IMR-90 (cell line): ENCODE data around the gene TEX261. TPM values are rescaled to one million over a fixed set of nuclear protein-coding genes. Genes with fewer than 3 reads are reported as not detected.

Experiments used
- ATAC-seq: fragments of 200-7000 bp; cut with Tn5 transposase; 2 replicates; pipeline ENCODE4 v1.9.1; 2020; ENCODE audit warnings: low read depth, mild to moderate bottlenecking, moderate library complexity
- BruUV-seq: library from RNA; stranded (reverse); fragments of 400-500 nt; replicated peaks from 2 replicates; lab custom pipeline; 2021; lab: Mats Ljungman, UMichigan
- CTCF ChIA-PET: fragments of 300-600 bp; formaldehyde crosslinking; extraction: SDS; loops from one replicate; lab custom pipeline; 2021; ENCODE audit warnings: antibody characterized with exemption; lab: Yijun Ruan, JAX
- POLR2A ChIA-PET: fragments of 300-600 bp; sonication (Branson Sonifier 250); formaldehyde crosslinking; loops from one replicate; lab custom pipeline; 2022; ENCODE audit warnings: antibody characterized with exemption; ENCODE audit not compliant: unreplicated experiment; lab: Charles Lee
- DNase-seq: peaks from one replicate; pipeline ENCODE4 v3.0.0; 2013
- H2AFZ ChIP-seq: replicated peaks from 2 replicates; pipeline ENCODE3; 2013; ENCODE audit warnings: low read length, mild to moderate bottlenecking; ENCODE audit not compliant: poor library complexity
- H2AK5ac ChIP-seq: 2 replicates; pipeline ENCODE4 v1.6.1; 2013; ENCODE audit warnings: low read depth, low read length, inconsistent platforms
- H2AK9ac ChIP-seq: replicated peaks from 2 replicates; pipeline ENCODE3; 2013; ENCODE audit warnings: mild to moderate bottlenecking, low read depth, low read length, moderate library complexity; ENCODE audit not compliant: poor library complexity
- H2BK120ac ChIP-seq: 2 replicates; pipeline ENCODE4 v1.6.1; 2013; ENCODE audit warnings: low read depth, low read length, inconsistent platforms
- H2BK15ac ChIP-seq: 3 replicates; pipeline ENCODE4 v1.6.1; 2013; ENCODE audit warnings: low read depth, low read length, inconsistent platforms
- H2BK20ac ChIP-seq: 2 replicates; pipeline ENCODE4 v1.6.1; 2013; ENCODE audit warnings: low read depth, mild to moderate bottlenecking, inconsistent platforms, low read length, moderate library complexity
- H2BK5ac ChIP-seq: 2 replicates; pipeline ENCODE4 v1.6.1; 2013; ENCODE audit warnings: mild to moderate bottlenecking, low read depth, low read length, inconsistent platforms; ENCODE audit not compliant: poor library complexity, severe bottlenecking
- H3K14ac ChIP-seq: replicated peaks from 2 replicates; pipeline ENCODE4 v1.6.1; 2013; ENCODE audit warnings: low read depth, low read length, inconsistent platforms
- H3K18ac ChIP-seq: 2 replicates; pipeline ENCODE4 v1.6.1; 2013; ENCODE audit warnings: low read depth, low read length, control low read depth
- H3K23ac ChIP-seq: 2 replicates; pipeline ENCODE4 v1.6.1; 2013; ENCODE audit warnings: low read depth, low read length, inconsistent platforms
- H3K27ac ChIP-seq: 2 replicates; pipeline ENCODE4 v1.5.1; 2013; ENCODE audit warnings: mild to moderate bottlenecking, control low read depth, low read length; ENCODE audit not compliant: insufficient read depth
- H3K27me3 ChIP-seq: 2 replicates; pipeline ENCODE4 v1.6.1; 2013; ENCODE audit warnings: low read length; ENCODE audit not compliant: control insufficient read depth, insufficient read depth
- H3K36me3 ChIP-seq: 2 replicates; pipeline ENCODE4 v1.6.1; 2013; ENCODE audit warnings: low read length, mixed read lengths; ENCODE audit not compliant: control insufficient read depth, insufficient read depth
- H3K4ac ChIP-seq: 2 replicates; pipeline ENCODE4 v1.6.1; 2013; ENCODE audit warnings: low read depth, low read length, inconsistent platforms
- H3K4me1 ChIP-seq: 2 replicates; pipeline ENCODE4 v1.6.1; 2013; ENCODE audit warnings: low read length, mixed read lengths; ENCODE audit not compliant: control insufficient read depth, insufficient read depth
- H3K4me2 ChIP-seq: 2 replicates; pipeline ENCODE4 v1.6.1; 2013; ENCODE audit warnings: low read depth, mild to moderate bottlenecking, control low read depth, low read length, moderate library complexity
- H3K4me3 ChIP-seq: 2 replicates; pipeline ENCODE4 v1.5.1; 2013; ENCODE audit warnings: low read depth, mild to moderate bottlenecking, control low read depth, low read length, moderate library complexity; ENCODE audit not compliant: insufficient read depth
- H3K56ac ChIP-seq: 2 replicates; pipeline ENCODE4 v1.6.1; 2013; ENCODE audit warnings: low read length, inconsistent platforms; ENCODE audit not compliant: insufficient read depth; ENCODE audit errors: extremely low read depth
- H3K79me1 ChIP-seq, 2 experiments: 2 replicates each; pipeline ENCODE4 v1.6.1; 2013; ENCODE audit warnings: low read length in 2 of 2, inconsistent platforms in 1 of 2, low read depth in 1 of 2
- H3K9ac ChIP-seq: 2 replicates; pipeline ENCODE4 v1.6.1; 2013; ENCODE audit warnings: low read depth, low read length, control low read depth
- H3K9me1 ChIP-seq: 2 replicates; pipeline ENCODE4 v1.6.1; 2013; ENCODE audit warnings: low read length, inconsistent platforms; ENCODE audit not compliant: insufficient read depth
- H3K9me3 ChIP-seq: 2 replicates; pipeline ENCODE4 v1.6.1; 2013; ENCODE audit warnings: low read length; ENCODE audit not compliant: control insufficient read depth, insufficient read depth
- H4K20me1 ChIP-seq: 2 replicates; pipeline ENCODE4 v1.6.1; 2013; ENCODE audit warnings: low read length, inconsistent platforms; ENCODE audit not compliant: insufficient read depth
- H4K5ac ChIP-seq: 2 replicates; pipeline ENCODE4 v1.6.1; 2013; ENCODE audit warnings: mild to moderate bottlenecking, low read depth, low read length, control low read depth
- H4K8ac ChIP-seq, 2 experiments: 2 replicates each; pipeline ENCODE4 v1.6.1; 2013; ENCODE audit warnings: low read depth in 2 of 2, low read length in 2 of 2, control low read depth in 1 of 2, inconsistent platforms in 1 of 2
- H4K91ac ChIP-seq: 2 replicates; pipeline ENCODE4 v1.6.1; 2013; ENCODE audit warnings: low read depth, low read length, inconsistent platforms; ENCODE audit not compliant: insufficient read depth
- CTCF ChIP-seq: conservative IDR thresholded peaks from 2 replicates; pipeline ENCODE4 v1.5.1; 2012; ENCODE audit warnings: mild to moderate bottlenecking, low read depth, low read length, improper control_type of control experiment
- RAD21 ChIP-seq: IDR thresholded peaks from 2 replicates; pipeline ENCODE4 v1.6.1; 2012; ENCODE audit warnings: low read length, improper control_type of control experiment
- RFX5 ChIP-seq: IDR thresholded peaks from 2 replicates; pipeline ENCODE4 v1.8.0; 2012; ENCODE audit warnings: low read depth, mild to moderate bottlenecking, low read length, moderate library complexity
- SMC3 ChIP-seq: fragments of 150-350 bp; IDR thresholded peaks from 2 replicates; pipeline ENCODE4 v1.6.1; 2016; ENCODE audit warnings: low read depth, mild to moderate bottlenecking, antibody characterized with exemption, low read length, moderate library complexity
- WGBS, 2 experiments: methylation state at CpG; one replicate each; pipeline versions ENCODE4 v1.1.5 to v1.1.7; 2013; ENCODE audit warnings: missing lambda C conversion rate in 2 of 2; ENCODE audit not compliant: insufficient read length in 1 of 2; ENCODE audit errors: extremely low coverage in 2 of 2; 5-methylcytosine and 5-hydroxymethylcytosine counted together
- dilution Hi-C: fragments of 300-500 bp; cut with HindIII; formaldehyde crosslinking; loops from one replicate; pipeline ENCODE4 v1.14.3; 2018; ENCODE audit warnings: low sequenced_read_pairs; ENCODE audit not compliant: unreplicated experiment
- in situ Hi-C: fragments of 300-500 bp; cut with MboI; formaldehyde crosslinking; loops from 3 replicates; pipeline ENCODE4 v1.14.3; 2019; ENCODE audit warnings: low sequenced_read_pairs, inconsistent platforms, mixed read lengths
- intact Hi-C: fragments of 100-400 bp; cut with micrococcal nuclease; formaldehyde crosslinking; loops from 2 replicates; pipeline ENCODE4 v1.10.0; 2022
- polyA plus RNA-seq, 3 experiments: library from polyadenylated mRNA; depleted of rRNA; stranded (reverse); fragments of >200 nt; gene quantifications; 2 replicates each; pipeline ENCODE4 v1.2.3, GENCODE V29; 2012; ENCODE audit warnings: low replicate concordance in 1 of 3
- total RNA-seq: library from RNA; depleted of rRNA; stranded (reverse); fragments of >200 nt; gene quantifications from 2 replicates; pipeline ENCODE4 v1.2.3, GENCODE V29; 2012
- TF ChIP-seq, protein P1 (sequence below): fragments of 150-350 bp; IDR thresholded peaks from 2 replicates; pipeline ENCODE4 v1.6.1; 2016; ENCODE audit warnings: low read depth, mild to moderate bottlenecking, low read length, moderate library complexity, borderline replicate concordance

Gene TEX261
- total and polyA plus RNA-seq, 2 of the 4 experiments (the other 2 are of a cell fraction), result 26.3 to 69.8 TPM

DNA sequence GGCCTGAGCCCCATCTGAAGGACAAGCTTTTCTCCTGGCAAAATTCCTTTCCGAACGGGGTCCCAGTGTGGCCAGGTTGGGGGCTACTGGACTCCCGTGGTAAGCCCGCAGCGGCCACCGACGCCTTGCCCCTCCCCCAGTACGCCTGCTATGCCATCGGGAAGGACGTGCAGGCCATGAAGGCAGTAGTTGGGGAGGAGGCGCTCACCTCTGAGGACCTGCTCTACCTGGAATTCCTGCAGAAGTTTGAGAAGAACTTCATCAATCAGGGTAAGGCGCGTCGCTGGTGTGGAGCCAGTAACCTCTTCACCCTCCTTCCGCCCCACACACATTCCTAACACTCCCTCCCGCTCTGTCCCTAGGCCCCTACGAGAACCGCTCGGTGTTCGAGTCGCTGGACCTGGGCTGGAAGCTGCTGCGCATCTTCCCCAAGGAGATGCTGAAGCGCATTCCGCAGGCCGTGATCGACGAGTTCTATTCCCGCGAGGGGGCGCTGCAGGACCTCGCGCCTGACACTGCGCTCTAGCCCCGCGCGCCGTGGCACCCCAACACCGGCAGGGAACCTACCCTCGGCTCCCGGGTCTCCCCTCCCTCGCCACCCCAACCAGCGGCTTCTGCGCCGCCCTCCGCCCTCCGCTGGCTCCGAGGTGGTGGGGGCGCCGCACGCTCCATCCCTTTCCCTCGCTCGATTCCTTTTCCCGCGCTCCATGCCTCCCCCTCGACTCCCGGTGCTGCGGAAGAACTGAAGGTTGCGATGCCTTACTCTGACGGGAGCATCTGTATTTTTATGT, 29.9 kb downstream of the TEX261 start:
- no peak overlapping the region for H3K9ac ChIP-seq
- in situ Hi-C loops, result no loop called here

More for the DNA sequence above, 29.9 kb downstream of the TEX261 start:
- Histone ChIP-seq H2BK20ac (no peak overlapping the region), H3K27me3 (peaks cover 5% of the 10 kb centered on the region; the same call in 1 of the 2 replicates), H4K5ac (no peak overlapping the region), H3K4ac (no peak overlapping the region), H3K36me3 (no peaks in the 10 kb centered on the region), H4K20me1 (no peaks in the 10 kb centered on the region), H3K79me1 (no peaks in the 10 kb centered on the region), H3K9me3 (no peaks in the 10 kb centered on the region), H3K14ac (no peak overlapping the region), H3K4me2 (peak overlapping the region; percentile 64), H2BK120ac (no peak overlapping the region), H3K9me1 (no peaks in the 10 kb centered on the region), H2AFZ (peak overlapping the region; percentile 97), H2BK5ac (no peak overlapping the region), H3K18ac (no peak overlapping the region), H3K4me1 (no peaks in the 10 kb centered on the region), H4K8ac (no peak overlapping the region), H2BK15ac (no peak overlapping the region), H3K23ac (peak overlapping the region; percentile 24; the same call in 1 of the 2 replicates), H3K56ac (no peak overlapping the region), H3K27ac (no peak overlapping the region), H2AK5ac (no peak overlapping the region), H4K91ac (no peak overlapping the region), H2AK9ac (peak overlapping the region; percentile 72), H3K4me3 (peak overlapping the region; percentile 40)
- CTCF ChIA-PET, result interaction anchor here (0.7 to 2.3 kb wide), 6 partner anchors 11 to 36 kb away, joined by 3 to 13 read pairs (median 4); partner anchors contain the start of gene ANKRD53
- ATAC-seq, result peak; percentile 96
- POLR2A ChIA-PET, result no interaction called here
- TF ChIP-seq RAD21 (peak; percentile 63), CTCF (peak; percentile 75), SMC3 (peak; percentile 41; the same call in 1 of the 2 replicates), RFX5 (no peak)
- TF ChIP-seq, protein P1, sequence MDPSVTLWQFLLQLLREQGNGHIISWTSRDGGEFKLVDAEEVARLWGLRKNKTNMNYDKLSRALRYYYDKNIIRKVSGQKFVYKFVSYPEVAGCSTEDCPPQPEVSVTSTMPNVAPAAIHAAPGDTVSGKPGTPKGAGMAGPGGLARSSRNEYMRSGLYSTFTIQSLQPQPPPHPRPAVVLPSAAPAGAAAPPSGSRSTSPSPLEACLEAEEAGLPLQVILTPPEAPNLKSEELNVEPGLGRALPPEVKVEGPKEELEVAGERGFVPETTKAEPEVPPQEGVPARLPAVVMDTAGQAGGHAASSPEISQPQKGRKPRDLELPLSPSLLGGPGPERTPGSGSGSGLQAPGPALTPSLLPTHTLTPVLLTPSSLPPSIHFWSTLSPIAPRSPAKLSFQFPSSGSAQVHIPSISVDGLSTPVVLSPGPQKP, result no peak
- WGBS, 2 experiments, result 1% methylated on average over 24 of the region's 59 CpGs; no CpG with 5 or more reads in 1 of the 2 experiments
- no TSS peak for BruUV-seq
- peak; percentile 58 for DNase-seq
- dilution Hi-C loops, result no loop called here
- intact Hi-C loops, result loop anchor here (1.0 to 2.0 kb wide), 3 partner anchors 13 to 37 kb away; partner anchors contain the start of gene TEX261
